Fibroblast of lung (primary cell): ENCODE results near the gene HS6ST2. TPM values are rescaled to one million over a fixed set of nuclear protein-coding genes. Genes with fewer than 3 reads are reported as not detected.

ENCODE experiments used
- DNase-seq, 2 donors: peaks; one replicate each; pipeline versions ENCODE4 v3.0.0 to v3.0.0-alpha.2; 2010; ENCODE audit warnings: low read depth in 2 of 2
- H2AFZ ChIP-seq: 2 replicates; pipeline ENCODE4 v1.5.1; 2012; ENCODE audit warnings: low read length, control low read depth, inconsistent platforms
- H3K27ac ChIP-seq: 2 replicates; pipeline ENCODE4 v1.5.1; 2011; ENCODE audit warnings: low read length, control low read depth; ENCODE audit not compliant: insufficient read depth
- H3K27me3 ChIP-seq: 2 replicates; pipeline ENCODE4 v1.5.1; 2011; ENCODE audit warnings: mild to moderate bottlenecking, low read length; ENCODE audit not compliant: control insufficient read depth, insufficient read depth
- H3K36me3 ChIP-seq: 2 replicates; pipeline ENCODE4 v1.5.1; 2011; ENCODE audit warnings: low read length; ENCODE audit not compliant: control insufficient read depth, insufficient read depth
- H3K4me1 ChIP-seq: 2 replicates; pipeline ENCODE4 v1.5.1; 2011; ENCODE audit warnings: low read length; ENCODE audit not compliant: control insufficient read depth, insufficient read depth; ENCODE audit errors: extremely low read depth
- H3K4me2 ChIP-seq: 2 replicates; pipeline ENCODE4 v1.5.1; 2011; ENCODE audit warnings: low read length, control low read depth; ENCODE audit not compliant: insufficient read depth; ENCODE audit errors: extremely low read depth
- H3K4me3 ChIP-seq, 4 experiments: fragments of 200-600 bp in 1 of 4; sonication (generic) in 1 of 4; replicated peaks in 1 of 4; 2 replicates each; pipeline ENCODE4 v1.5.1; 2011 to 2016; ENCODE audit warnings: low read length in 4 of 4, low read depth in 3 of 4, mild to moderate bottlenecking in 3 of 4, control low read depth in 2 of 4, inconsistent platforms in 1 of 4, mixed read lengths in 1 of 4; ENCODE audit not compliant: insufficient read depth in 1 of 4; ENCODE audit errors: control extremely low read depth in 1 of 4
- H3K79me2 ChIP-seq: 2 replicates; pipeline ENCODE4 v1.5.1; 2012; ENCODE audit warnings: mild to moderate bottlenecking, low read length, inconsistent platforms; ENCODE audit not compliant: control insufficient read depth, insufficient read depth
- H3K9ac ChIP-seq: 2 replicates; pipeline ENCODE4 v1.5.1; 2011; ENCODE audit warnings: mild to moderate bottlenecking, low read length, control low read depth; ENCODE audit not compliant: insufficient read depth
- H3K9me3 ChIP-seq: 2 replicates; pipeline ENCODE4 v1.5.1; 2012; ENCODE audit warnings: low read depth, low read length; ENCODE audit not compliant: control insufficient read depth, insufficient read depth
- H4K20me1 ChIP-seq: 2 replicates; pipeline ENCODE4 v1.5.1; 2011; ENCODE audit warnings: low read length; ENCODE audit not compliant: control insufficient read depth, insufficient read depth; ENCODE audit errors: extremely low read depth
- EZH2 ChIP-seq: IDR thresholded peaks from 2 replicates; pipeline ENCODE4 v1.5.1; 2012; ENCODE audit warnings: low read length, control low read depth, mild to moderate bottlenecking; ENCODE audit errors: missing control alignments
- polyA plus RNA-seq, 2 donors: library from polyadenylated mRNA; depleted of rRNA in 1 of 2; stranded (reverse) in 1 of 2; unstranded in 1 of 2; fragments of >200 nt; gene quantifications; 2 replicates each; pipeline ENCODE4 v1.2.1, GENCODE V29; 2011 to 2012; ENCODE audit warnings: missing spikeins in 1 of 2
- total RNA-seq: library from RNA; depleted of rRNA; stranded (reverse); fragments of >200 nt; gene quantifications from 2 replicates; pipeline ENCODE4 v1.2.1, GENCODE V29; 2014
- TF ChIP-seq, protein P1 (sequence below), 2 donors: IDR thresholded peaks in 1 of 2; conservative IDR thresholded peaks in 1 of 2; 1 replicate in 1 of 2; 2 replicates in 1 of 2; pipeline ENCODE4 v1.5.1; 2011 to 2012; ENCODE audit warnings: low read length in 2 of 2, control low read depth in 1 of 2, inconsistent platforms in 1 of 2, low read depth in 1 of 2, mild to moderate bottlenecking in 1 of 2

Gene HS6ST2
- total and polyA plus RNA-seq, 2 donors (not counting 1 experiment from before 2014, with no cell fraction given): 0.01 to 0.17 TPM

- no peaks in the 10 kb centered on the region for H4K20me1 ChIP-seq
- no peak for TF ChIP-seq EZH2
- TF ChIP-seq, protein P1, sequence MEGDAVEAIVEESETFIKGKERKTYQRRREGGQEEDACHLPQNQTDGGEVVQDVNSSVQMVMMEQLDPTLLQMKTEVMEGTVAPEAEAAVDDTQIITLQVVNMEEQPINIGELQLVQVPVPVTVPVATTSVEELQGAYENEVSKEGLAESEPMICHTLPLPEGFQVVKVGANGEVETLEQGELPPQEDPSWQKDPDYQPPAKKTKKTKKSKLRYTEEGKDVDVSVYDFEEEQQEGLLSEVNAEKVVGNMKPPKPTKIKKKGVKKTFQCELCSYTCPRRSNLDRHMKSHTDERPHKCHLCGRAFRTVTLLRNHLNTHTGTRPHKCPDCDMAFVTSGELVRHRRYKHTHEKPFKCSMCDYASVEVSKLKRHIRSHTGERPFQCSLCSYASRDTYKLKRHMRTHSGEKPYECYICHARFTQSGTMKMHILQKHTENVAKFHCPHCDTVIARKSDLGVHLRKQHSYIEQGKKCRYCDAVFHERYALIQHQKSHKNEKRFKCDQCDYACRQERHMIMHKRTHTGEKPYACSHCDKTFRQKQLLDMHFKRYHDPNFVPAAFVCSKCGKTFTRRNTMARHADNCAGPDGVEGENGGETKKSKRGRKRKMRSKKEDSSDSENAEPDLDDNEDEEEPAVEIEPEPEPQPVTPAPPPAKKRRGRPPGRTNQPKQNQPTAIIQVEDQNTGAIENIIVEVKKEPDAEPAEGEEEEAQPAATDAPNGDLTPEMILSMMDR (conservative IDR thresholded peaks at IDR 0.05 in 1 of 2, IDR thresholded peaks at IDR 0.05 in 1 of 2; ENCODE audit: low read depth in 1 of 2, low read length in 2 of 2): no peak
- DNase-seq: no peak
Measured at GRCh38 chrX:132961511-132961910, 3.1 kb upstream of the HS6ST2 start.

DNA sequence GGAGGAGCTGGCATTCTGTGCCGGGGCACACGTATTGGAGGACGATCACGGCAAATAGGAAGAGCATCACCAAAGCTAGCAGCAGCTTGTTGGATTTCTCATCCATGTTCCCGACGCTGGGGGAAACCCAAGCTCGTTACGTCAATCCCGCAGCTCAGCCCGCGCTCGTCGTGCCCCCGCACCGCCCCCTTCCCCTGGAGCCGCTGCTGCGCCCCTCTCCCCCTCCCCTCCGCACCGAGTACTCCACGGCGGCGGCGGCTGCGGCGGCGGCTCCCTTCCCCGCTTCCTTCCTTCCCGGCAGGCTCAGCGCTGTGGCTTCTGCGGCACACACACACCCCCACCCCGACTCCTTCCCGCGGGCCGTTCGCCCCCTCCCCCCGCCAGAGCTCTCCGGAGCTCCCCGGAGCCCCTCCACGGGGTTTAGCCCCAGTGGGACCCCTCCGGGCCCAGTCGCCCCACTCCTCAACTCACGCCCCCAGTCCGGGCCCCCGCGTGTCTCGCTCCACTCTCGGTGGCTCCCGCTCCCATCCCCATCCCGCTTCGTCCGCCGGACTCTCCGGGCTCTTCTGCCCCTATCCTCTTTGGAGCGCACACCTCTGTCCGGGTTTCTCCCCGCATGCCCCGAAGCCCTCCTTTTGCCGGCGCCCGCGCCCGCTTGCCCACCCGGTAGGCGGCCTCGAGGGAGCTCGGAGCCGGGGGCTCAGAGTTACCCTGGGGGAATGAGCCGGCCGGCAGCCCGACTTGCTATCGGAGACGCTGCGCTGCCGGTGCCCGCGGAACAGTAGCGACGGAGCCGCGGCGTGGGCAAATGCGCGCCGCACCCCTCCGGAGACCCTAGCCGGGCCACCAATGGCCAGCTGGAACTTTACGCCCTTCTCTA, 978 bp downstream of the HS6ST2 start:
- H3K9ac ChIP-seq: no peak overlapping the region
- peaks cover 5% of the 10 kb centered on the region for H3K27me3 ChIP-seq
- peak in 1 of 2 donors; percentile 15 for DNase-seq
- H3K36me3 ChIP-seq: no peaks in the 10 kb centered on the region
- TF ChIP-seq EZH2: no peak
- TF ChIP-seq, protein P1 (conservative IDR thresholded peaks at IDR 0.05 in 1 of 2, IDR thresholded peaks at IDR 0.05 in 1 of 2; ENCODE audit: low read depth in 1 of 2, low read length in 2 of 2): no peak
- H3K27ac ChIP-seq: no peak overlapping the region
- H2AFZ ChIP-seq: no peak overlapping the region
- H3K4me2 ChIP-seq: no peak overlapping the region
- H3K79me2 ChIP-seq: no peaks in the 10 kb centered on the region
- no peaks in the 10 kb centered on the region for H3K9me3 ChIP-seq
- no peaks in the 10 kb centered on the region for H4K20me1 ChIP-seq
- H3K4me1 ChIP-seq: no peaks in the 10 kb centered on the region
- H3K4me3 ChIP-seq: peak overlapping the region in 1 of 4 experiments; percentile 49

More at GRCh38 chrX:132961511-132961910, 3.1 kb upstream of the HS6ST2 start:
- no peaks in the 10 kb centered on the region for H3K9me3 ChIP-seq
- no peak overlapping the region for H3K9ac ChIP-seq
- H3K79me2 ChIP-seq: no peaks in the 10 kb centered on the region
- peaks cover 5% of the 10 kb centered on the region for H3K27me3 ChIP-seq
- H3K4me3 ChIP-seq: no peak overlapping the region
- no peak overlapping the region for H3K27ac ChIP-seq
- H3K4me1 ChIP-seq: no peaks in the 10 kb centered on the region
- no peak overlapping the region for H2AFZ ChIP-seq
- H3K4me2 ChIP-seq: no peak overlapping the region
- H3K36me3 ChIP-seq: no peaks in the 10 kb centered on the region

- H2AFZ ChIP-seq: no peak overlapping the region
- peak overlapping the region in 1 of 4 experiments; percentile 49 for H3K4me3 ChIP-seq
- peaks cover 5% of the 10 kb centered on the region for H3K27me3 ChIP-seq
- H3K36me3 ChIP-seq: no peaks in the 10 kb centered on the region
- no peak for DNase-seq
- H3K27ac ChIP-seq: no peak overlapping the region
- no peaks in the 10 kb centered on the region for H4K20me1 ChIP-seq
- peak overlapping the region; percentile 25 for H3K4me2 ChIP-seq
- no peak for TF ChIP-seq EZH2
- TF ChIP-seq, protein P1 (conservative IDR thresholded peaks at IDR 0.05 in 1 of 2, IDR thresholded peaks at IDR 0.05 in 1 of 2; ENCODE audit: low read depth in 1 of 2, low read length in 2 of 2): no peak
- no peaks in the 10 kb centered on the region for H3K79me2 ChIP-seq
- H3K9ac ChIP-seq: no peak overlapping the region
- no peaks in the 10 kb centered on the region for H3K4me1 ChIP-seq
- no peaks in the 10 kb centered on the region for H3K9me3 ChIP-seq
Measured at GRCh38 chrX:132956421-132957210, 1.8 kb downstream of the HS6ST2 start.
